Suprapubic skin (tissue), 4 donors: ENCODE measurements around the gene B3GALT6. TPM values are rescaled to one million over a fixed set of nuclear protein-coding genes. Genes with fewer than 3 reads are reported as not detected.
A peak's percentile ranks its signal among the peaks of the same experiment; 100 is the strongest.

Experiments
- DNase-seq, 2 donors: peaks; one replicate each; pipeline ENCODE4 v3.0.0-alpha.2; 2019; ENCODE audit warnings: low spot score in 2 of 2
- H3K27ac ChIP-seq: fragments of 200-600 bp; sonication (generic); one replicate; pipeline ENCODE4 v1.5.1; 2019
- H3K27me3 ChIP-seq: fragments of 200-600 bp; sonication (generic); one replicate; pipeline ENCODE4 v1.5.1; 2019
- H3K36me3 ChIP-seq: fragments of 200-600 bp; sonication (generic); one replicate; pipeline ENCODE4 v1.5.1; 2019
- H3K4me1 ChIP-seq: fragments of 200-600 bp; sonication (generic); one replicate; pipeline ENCODE4 v1.5.1; 2019
- H3K4me3 ChIP-seq: fragments of 200-600 bp; sonication (generic); one replicate; pipeline ENCODE4 v1.5.1; 2019; ENCODE audit warnings: mild to moderate bottlenecking
- H3K9me3 ChIP-seq: fragments of 200-600 bp; sonication (generic); one replicate; pipeline ENCODE4 v1.5.1; 2019
- CTCF ChIP-seq, 2 donors: fragments of 200-600 bp in 1 of 2; fragments of 450-650 bp in 1 of 2; sonication (generic) in 1 of 2; IDR thresholded peaks; one replicate each; pipeline ENCODE4 v1.5.1; 2016 to 2019; ENCODE audit warnings: antibody characterized with exemption in 2 of 2, mild to moderate bottlenecking in 1 of 2, moderate library complexity in 1 of 2
- EP300 ChIP-seq: sonication (generic); formaldehyde crosslinking; IDR thresholded peaks from one replicate; pipeline ENCODE4 v1.6.1; 2017; ENCODE audit warnings: antibody characterized with exemption
- POLR2A ChIP-seq, 2 donors: fragments of 450-650 bp; IDR thresholded peaks; one replicate each; pipeline ENCODE4 v1.6.1; 2017; ENCODE audit warnings: antibody characterized with exemption in 2 of 2, mild to moderate bottlenecking in 2 of 2, moderate library complexity in 2 of 2
- POLR2AphosphoS5 ChIP-seq, 3 donors: sonication (generic); formaldehyde crosslinking; IDR thresholded peaks; one replicate each; pipeline ENCODE4 v1.6.1; 2017; ENCODE audit warnings: antibody characterized with exemption in 3 of 3
- WGBS: methylation state at CpG from one replicate; pipeline ENCODE4 v1.1.5; 2018; 5-methylcytosine and 5-hydroxymethylcytosine counted together
- total RNA-seq, 4 donors: library from RNA; depleted of rRNA; stranded (reverse); fragments of >200 nt; gene quantifications; one replicate each; pipeline ENCODE4 v1.1.0, GENCODE V29; 2016

The B3GALT6 gene
- total RNA-seq, 4 donors from 2014 or later, result 9.3 to 24.4 (median 16.4) TPM

- WGBS, result no CpG with 5 or more reads among the region's 24 CpGs
- no peak for DNase-seq
- Histone ChIP-seq H3K27ac (no peak overlapping the region), H3K4me3 (peak overlapping the region; percentile 32), H3K27me3 (no peaks in the 10 kb centered on the region), H3K9me3 (no peaks in the 10 kb centered on the region), H3K4me1 (peaks cover 43% of the 10 kb centered on the region), H3K36me3 (peaks cover 20% of the 10 kb centered on the region)
- TF ChIP-seq CTCF (IDR thresholded peaks at IDR 0.05) (no peak), POLR2A (IDR thresholded peaks at IDR 0.05) (no peak), EP300 (no peak), POLR2AphosphoS5 (IDR thresholded peaks at IDR 0.05) (no peak)
Observed at GRCh38 chr1:1212780-1213344, 19.2 kb upstream of the B3GALT6 start.

- peaks cover 27% of the 10 kb centered on the region for H3K36me3 ChIP-seq
- H3K27ac ChIP-seq, result no peak within 1 kb of the TSS
- H3K9me3 ChIP-seq, result no peaks in the 10 kb centered on the region
- TF ChIP-seq EP300 (no peak), CTCF (IDR thresholded peaks at IDR 0.05) (no peak), POLR2AphosphoS5 (IDR thresholded peaks at IDR 0.05) (no peak), POLR2A (IDR thresholded peaks at IDR 0.05) (no peak)
- H3K27me3 ChIP-seq, result no peaks in the 10 kb centered on the region
- DNase-seq, result no peak
- H3K4me3 ChIP-seq, result peak within 1 kb of the TSS; percentile 32
- WGBS, result 32% methylated on average over 18 of the region's 56 CpGs
- peaks cover 41% of the 10 kb centered on the region for H3K4me1 ChIP-seq
Observed at GRCh38 chr1:1213345-1214265, 18.4 kb upstream of the B3GALT6 start, which contains the start of gene TNFRSF4. TSS of gene TNFRSF4 (minus strand) at chr1:1214153. CDS start at chr1:1214127, 26 bp downstream.

GRCh38 chr1:1215080-1215676 is 16.9 kb upstream of the B3GALT6 start:
- peaks cover 36% of the 10 kb centered on the region for H3K4me1 ChIP-seq

GRCh38 chr1:1215881-1216605 is 16.0 kb upstream of the B3GALT6 start:
- TF ChIP-seq CTCF (IDR thresholded peaks at IDR 0.05) (no peak), POLR2AphosphoS5 (IDR thresholded peaks at IDR 0.05) (no peak), EP300 (no peak), POLR2A (IDR thresholded peaks at IDR 0.05) (no peak)
- peaks cover 36% of the 10 kb centered on the region for H3K4me1 ChIP-seq
- 79% methylated on average over 11 of the region's 21 CpGs for WGBS
- H3K36me3 ChIP-seq, result peaks cover 49% of the 10 kb centered on the region
- H3K4me3 ChIP-seq, result no peak overlapping the region
- DNase-seq, result no peak
- H3K27me3 ChIP-seq, result no peaks in the 10 kb centered on the region
- no peak overlapping the region for H3K27ac ChIP-seq
- no peaks in the 10 kb centered on the region for H3K9me3 ChIP-seq

More at GRCh38 chr1:1215080-1215676, 16.9 kb upstream of the B3GALT6 start:
- TF ChIP-seq POLR2A (IDR thresholded peaks at IDR 0.05) (no peak), CTCF (IDR thresholded peaks at IDR 0.05) (no peak), POLR2AphosphoS5 (IDR thresholded peaks at IDR 0.05) (no peak), EP300 (no peak)
- no peak for DNase-seq
- H3K9me3 ChIP-seq, result no peaks in the 10 kb centered on the region
- H3K27me3 ChIP-seq, result no peaks in the 10 kb centered on the region
- no peak overlapping the region for H3K4me3 ChIP-seq
- H3K36me3 ChIP-seq, result peaks cover 41% of the 10 kb centered on the region
- WGBS, result 67% methylated on average over 4 of the region's 11 CpGs
- no peak overlapping the region for H3K27ac ChIP-seq
